Measurements from ENCODE around the gene VCX2.

GRCh38 chrX:8140986-8141744, 29.9 kb downstream of the VCX2 start:
- TF ChIP-seq CTCF (IDR thresholded peaks at IDR 0.05; ENCODE audit: borderline replicate concordance, extremely low read depth, low read length, poor library complexity, severe bottlenecking) (no peak), EZH2 (IDR thresholded peaks at IDR 0.05; ENCODE audit: borderline replicate concordance, low read depth, low read length, severe bottlenecking) (no peak)

All from DND-41 (cell line).